Measurements from ENCODE around the gene PIP5KL1. TPM values are rescaled to one million over a fixed set of nuclear protein-coding genes. Genes with fewer than 3 reads are reported as not detected.

PIP5KL1 gene
- total and polyA plus RNA-seq, 8 donors = 0.50 to 98.0 (median 3.3) TPM; not detected in 1

- TF ChIP-seq POLR2A (IDR thresholded peaks at IDR 0.05) (no peak), POLR2AphosphoS5 (IDR thresholded peaks at IDR 0.05) (no peak), CTCF (IDR thresholded peaks at IDR 0.05) (no peak)
- Histone ChIP-seq H3K27me3 (peaks cover 0 to 12% (median 0%) of the 10 kb centered on the region in 3 donors), H3K4me1 (peaks cover 45 to 65% (median 50%) of the 10 kb centered on the region in 4 donors), H3K4me3 (no peak overlapping the region), H3K36me3 (peaks cover 0 to 26% (median 15%) of the 10 kb centered on the region in 4 donors), H3K9me3 (no peaks in the 10 kb centered on the region), H3K27ac (no peak overlapping the region)
- intact Hi-C loops (cut with DNase I; ENCODE audit: low total_unique reads) = no loop called here
- no peak for DNase-seq
- 58 to 76% (median 66%) methylated on average over 10 to 11 of the region's 11 CpGs for WGBS, 5 donors
Observed at GRCh38 chr9:127934986-127935385, 4.4 kb upstream of the PIP5KL1 start.

- Histone ChIP-seq H3K27ac (no peak overlapping the region), H3K27me3 (peaks cover 0 to 18% (median 0%) of the 10 kb centered on the region in 3 donors), H3K9me3 (no peaks in the 10 kb centered on the region), H3K36me3 (peaks cover 0 to 22% (median 14%) of the 10 kb centered on the region in 4 donors), H3K4me3 (no peak overlapping the region), H3K4me1 (peaks cover 45 to 66% (median 51%) of the 10 kb centered on the region in 4 donors)
- 92 to 96% (median 94%) methylated on average over 4 of the region's 4 CpGs for WGBS, 5 donors
- DNase-seq = no peak
- TF ChIP-seq POLR2A (IDR thresholded peaks at IDR 0.05) = no peak
- TF ChIP-seq EP300 (IDR thresholded peaks at IDR 0.05) = no peak
- no peak for TF ChIP-seq CTCF (IDR thresholded peaks at IDR 0.05)
- TF ChIP-seq POLR2AphosphoS5 (IDR thresholded peaks at IDR 0.05) = no peak
- intact Hi-C loops (cut with DNase I; ENCODE audit: low total_unique reads) = no loop called here
Observed at GRCh38 chr9:127934248-127934647, 3.7 kb upstream of the PIP5KL1 start.

- H3K27me3 ChIP-seq = peaks cover 0 to 48% (median 19%) of the 10 kb centered on the region in 3 donors
- H3K27ac ChIP-seq = peak overlapping the region in 3 of 5 donors; percentile 7 to 41 (median 8)
- peaks cover 0 to 22% (median 14%) of the 10 kb centered on the region in 4 donors for H3K36me3 ChIP-seq
- 17 to 28% (median 18%) methylated on average over 18 of the region's 18 CpGs for WGBS, 5 donors
- peaks cover 45 to 63% (median 52%) of the 10 kb centered on the region in 4 donors for H3K4me1 ChIP-seq
- DNase-seq = peak in 1 of 2 donors; percentile 76
- peak overlapping the region; percentile 43 to 64 (median 55) for H3K4me3 ChIP-seq
- intact Hi-C loops (cut with DNase I; ENCODE audit: low total_unique reads) = no loop called here
- no peaks in the 10 kb centered on the region for H3K9me3 ChIP-seq
- TF ChIP-seq POLR2A (IDR thresholded peaks at IDR 0.05) = no peak
- peak in 1 of 3 donors; percentile 13 for TF ChIP-seq POLR2AphosphoS5 (IDR thresholded peaks at IDR 0.05)
Observed at GRCh38 chr9:127931092-127931881, 710 bp upstream of the PIP5KL1 start.

GRCh38 chr9:127929625-127929979 is 975 bp downstream of the PIP5KL1 start:
- H3K9me3 ChIP-seq = no peaks in the 10 kb centered on the region
- no peak for DNase-seq
- H3K27me3 ChIP-seq = peaks cover 0 to 63% (median 20%) of the 10 kb centered on the region in 3 donors
- H3K27ac ChIP-seq = no peak overlapping the region
- H3K4me1 ChIP-seq = peaks cover 35 to 46% (median 40%) of the 10 kb centered on the region in 4 donors
- TF ChIP-seq POLR2A (IDR thresholded peaks at IDR 0.05) = no peak
- TF ChIP-seq EP300 (IDR thresholded peaks at IDR 0.05) = no peak
- TF ChIP-seq CTCF (IDR thresholded peaks at IDR 0.05) = no peak
- no peak for TF ChIP-seq POLR2AphosphoS5 (IDR thresholded peaks at IDR 0.05)
- intact Hi-C loops (cut with DNase I; ENCODE audit: low total_unique reads) = no loop called here
- peaks cover 0 to 6% (median 3%) of the 10 kb centered on the region in 4 donors for H3K36me3 ChIP-seq
- H3K4me3 ChIP-seq = no peak overlapping the region
- 70 to 89% (median 74%) methylated on average over 6 to 10 of the region's 10 CpGs for WGBS, 5 donors
